Panc1 (cell line): ENCODE results near the gene CLIC4.
"Not testable (repeated sequence)": the region's sequence is repeated elsewhere in the genome, so short reads cannot be mapped to it uniquely, and the experiment has no call there.

Source experiments
- POLR2AphosphoS5 ChIP-seq: IDR thresholded peaks from 2 replicates; pipeline ENCODE4 v1.6.1; 2012; ENCODE audit warnings: mild to moderate bottlenecking, low read depth, low read length, moderate library complexity
- SIN3A ChIP-seq: IDR thresholded peaks from 2 replicates; pipeline ENCODE4 v1.6.1; 2012; ENCODE audit warnings: low read depth, mild to moderate bottlenecking, low read length, moderate library complexity, borderline replicate concordance; ENCODE audit not compliant: insufficient read depth
- TCF7L2 ChIP-seq: IDR thresholded peaks from 2 replicates; pipeline ENCODE4 v1.6.1; 2011; ENCODE audit warnings: mild to moderate bottlenecking, low read depth, low read length, inconsistent platforms
- TF ChIP-seq, protein P1 (sequence below): fragments of 450-650 bp; IDR thresholded peaks from 2 replicates; pipeline ENCODE4 v1.5.1; 2017; ENCODE audit warnings: mild to moderate bottlenecking
- TF ChIP-seq, protein P2 (sequence below), 2 experiments: IDR thresholded peaks; 2 replicates each; pipeline ENCODE4 v1.6.1; 2011 to 2012; ENCODE audit warnings: low read depth in 2 of 2, control low read depth in 1 of 2, low read length in 1 of 2, mild to moderate bottlenecking in 1 of 2, moderate library complexity in 1 of 2; ENCODE audit not compliant: insufficient read depth in 1 of 2

GRCh38 chr1:24697453-24698001, 47.7 kb upstream of the CLIC4 start:
- TF ChIP-seq, protein P1, sequence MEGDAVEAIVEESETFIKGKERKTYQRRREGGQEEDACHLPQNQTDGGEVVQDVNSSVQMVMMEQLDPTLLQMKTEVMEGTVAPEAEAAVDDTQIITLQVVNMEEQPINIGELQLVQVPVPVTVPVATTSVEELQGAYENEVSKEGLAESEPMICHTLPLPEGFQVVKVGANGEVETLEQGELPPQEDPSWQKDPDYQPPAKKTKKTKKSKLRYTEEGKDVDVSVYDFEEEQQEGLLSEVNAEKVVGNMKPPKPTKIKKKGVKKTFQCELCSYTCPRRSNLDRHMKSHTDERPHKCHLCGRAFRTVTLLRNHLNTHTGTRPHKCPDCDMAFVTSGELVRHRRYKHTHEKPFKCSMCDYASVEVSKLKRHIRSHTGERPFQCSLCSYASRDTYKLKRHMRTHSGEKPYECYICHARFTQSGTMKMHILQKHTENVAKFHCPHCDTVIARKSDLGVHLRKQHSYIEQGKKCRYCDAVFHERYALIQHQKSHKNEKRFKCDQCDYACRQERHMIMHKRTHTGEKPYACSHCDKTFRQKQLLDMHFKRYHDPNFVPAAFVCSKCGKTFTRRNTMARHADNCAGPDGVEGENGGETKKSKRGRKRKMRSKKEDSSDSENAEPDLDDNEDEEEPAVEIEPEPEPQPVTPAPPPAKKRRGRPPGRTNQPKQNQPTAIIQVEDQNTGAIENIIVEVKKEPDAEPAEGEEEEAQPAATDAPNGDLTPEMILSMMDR = not testable (repeated sequence)
- not testable (repeated sequence) for TF ChIP-seq SIN3A, POLR2AphosphoS5, TCF7L2
- TF ChIP-seq, protein P2, sequence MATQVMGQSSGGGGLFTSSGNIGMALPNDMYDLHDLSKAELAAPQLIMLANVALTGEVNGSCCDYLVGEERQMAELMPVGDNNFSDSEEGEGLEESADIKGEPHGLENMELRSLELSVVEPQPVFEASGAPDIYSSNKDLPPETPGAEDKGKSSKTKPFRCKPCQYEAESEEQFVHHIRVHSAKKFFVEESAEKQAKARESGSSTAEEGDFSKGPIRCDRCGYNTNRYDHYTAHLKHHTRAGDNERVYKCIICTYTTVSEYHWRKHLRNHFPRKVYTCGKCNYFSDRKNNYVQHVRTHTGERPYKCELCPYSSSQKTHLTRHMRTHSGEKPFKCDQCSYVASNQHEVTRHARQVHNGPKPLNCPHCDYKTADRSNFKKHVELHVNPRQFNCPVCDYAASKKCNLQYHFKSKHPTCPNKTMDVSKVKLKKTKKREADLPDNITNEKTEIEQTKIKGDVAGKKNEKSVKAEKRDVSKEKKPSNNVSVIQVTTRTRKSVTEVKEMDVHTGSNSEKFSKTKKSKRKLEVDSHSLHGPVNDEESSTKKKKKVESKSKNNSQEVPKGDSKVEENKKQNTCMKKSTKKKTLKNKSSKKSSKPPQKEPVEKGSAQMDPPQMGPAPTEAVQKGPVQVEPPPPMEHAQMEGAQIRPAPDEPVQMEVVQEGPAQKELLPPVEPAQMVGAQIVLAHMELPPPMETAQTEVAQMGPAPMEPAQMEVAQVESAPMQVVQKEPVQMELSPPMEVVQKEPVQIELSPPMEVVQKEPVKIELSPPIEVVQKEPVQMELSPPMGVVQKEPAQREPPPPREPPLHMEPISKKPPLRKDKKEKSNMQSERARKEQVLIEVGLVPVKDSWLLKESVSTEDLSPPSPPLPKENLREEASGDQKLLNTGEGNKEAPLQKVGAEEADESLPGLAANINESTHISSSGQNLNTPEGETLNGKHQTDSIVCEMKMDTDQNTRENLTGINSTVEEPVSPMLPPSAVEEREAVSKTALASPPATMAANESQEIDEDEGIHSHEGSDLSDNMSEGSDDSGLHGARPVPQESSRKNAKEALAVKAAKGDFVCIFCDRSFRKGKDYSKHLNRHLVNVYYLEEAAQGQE (IDR thresholded peaks at IDR 0.05; ENCODE audit: insufficient read depth in 1 of 2, low read depth in 2 of 2, low read length in 1 of 2) = not testable (repeated sequence)
